ENCODE results near the gene IPO4. TPM values are rescaled to one million over a fixed set of nuclear protein-coding genes. Genes with fewer than 3 reads are reported as not detected.

IPO4 gene
- total and polyA plus RNA-seq, 9 donors, result 5.6 to 50.9 (median 33.5) TPM

GRCh38 chr14:24185026-24185425 lies 3.6 kb downstream of the IPO4 start:
- TF ChIP-seq CTCF (IDR thresholded peaks at IDR 0.05) (no peak), POLR2A (IDR thresholded peaks at IDR 0.05) (no peak), EP300 (IDR thresholded peaks at IDR 0.05) (no peak)
- Histone ChIP-seq H3K9me3 (no peaks in the 10 kb centered on the region), H3K36me3 (no peaks in the 10 kb centered on the region), H3K4me1 (ENCODE audit: insufficient read depth) (peaks cover 2% of the 10 kb centered on the region), H3K27ac (no peak overlapping the region), H3K27me3 (no peaks in the 10 kb centered on the region), H3K4me3 (no peak overlapping the region)
- no peak for DNase-seq
- WGBS, 3 donors, result 90 to 96% (median 91%) methylated on average over 7 of the region's 7 CpGs
- intact Hi-C loops (cut with DNase I), result no loop called here

- H3K27me3 ChIP-seq, result no peaks in the 10 kb centered on the region
- intact Hi-C loops (cut with DNase I), result no loop called here
- H3K4me1 ChIP-seq (ENCODE audit: insufficient read depth), result peaks cover 2% of the 10 kb centered on the region
- 80 to 83% (median 82%) methylated on average over 19 of the region's 19 CpGs for WGBS, 3 donors
- H3K27ac ChIP-seq, result no peak overlapping the region
- DNase-seq, result no peak
- no peak overlapping the region for H3K4me3 ChIP-seq
- no peaks in the 10 kb centered on the region for H3K36me3 ChIP-seq
- no peak for TF ChIP-seq CTCF (IDR thresholded peaks at IDR 0.05)
- TF ChIP-seq POLR2A (IDR thresholded peaks at IDR 0.05), result no peak
- no peak for TF ChIP-seq EP300 (IDR thresholded peaks at IDR 0.05)
- no peaks in the 10 kb centered on the region for H3K9me3 ChIP-seq
These were observed 4.3 kb downstream of the IPO4 start for GRCh38 chr14:24184104-24184970.

- no peaks in the 10 kb centered on the region for H3K9me3 ChIP-seq
- no peak for DNase-seq
- TF ChIP-seq EP300 (IDR thresholded peaks at IDR 0.05) (no peak), CTCF (IDR thresholded peaks at IDR 0.05) (no peak), POLR2A (IDR thresholded peaks at IDR 0.05) (no peak)
- intact Hi-C loops (cut with DNase I), result no loop called here
- 86 to 88% (median 87%) methylated on average over 14 to 15 of the region's 15 CpGs for WGBS, 3 donors
- no peaks in the 10 kb centered on the region for H3K27me3 ChIP-seq
- no peaks in the 10 kb centered on the region for H3K36me3 ChIP-seq
- no peak overlapping the region for H3K27ac ChIP-seq
- no peak overlapping the region for H3K4me3 ChIP-seq
- H3K4me1 ChIP-seq (ENCODE audit: insufficient read depth), result peaks cover 2% of the 10 kb centered on the region
These were observed 5.6 kb downstream of the IPO4 start for GRCh38 chr14:24183014-24183481.

- H3K27me3 ChIP-seq, result no peaks in the 10 kb centered on the region
- no peak overlapping the region for H3K4me3 ChIP-seq
- H3K9me3 ChIP-seq, result no peaks in the 10 kb centered on the region
- intact Hi-C loops (cut with DNase I), result no loop called here
- no peaks in the 10 kb centered on the region for H3K4me1 ChIP-seq (ENCODE audit: insufficient read depth)
- no peak for DNase-seq
- H3K36me3 ChIP-seq, result no peaks in the 10 kb centered on the region
- no peak for TF ChIP-seq POLR2A (IDR thresholded peaks at IDR 0.05)
- H3K27ac ChIP-seq, result no peak overlapping the region
- WGBS, 3 donors, result 80 to 83% (median 81%) methylated on average over 14 of the region's 14 CpGs
These were observed 6.3 kb downstream of the IPO4 start for GRCh38 chr14:24182110-24182882.

Data from ovary (tissue), 9 donors.